ENCODE results near the gene BORCS6.

BORCS6 gene

DNA sequence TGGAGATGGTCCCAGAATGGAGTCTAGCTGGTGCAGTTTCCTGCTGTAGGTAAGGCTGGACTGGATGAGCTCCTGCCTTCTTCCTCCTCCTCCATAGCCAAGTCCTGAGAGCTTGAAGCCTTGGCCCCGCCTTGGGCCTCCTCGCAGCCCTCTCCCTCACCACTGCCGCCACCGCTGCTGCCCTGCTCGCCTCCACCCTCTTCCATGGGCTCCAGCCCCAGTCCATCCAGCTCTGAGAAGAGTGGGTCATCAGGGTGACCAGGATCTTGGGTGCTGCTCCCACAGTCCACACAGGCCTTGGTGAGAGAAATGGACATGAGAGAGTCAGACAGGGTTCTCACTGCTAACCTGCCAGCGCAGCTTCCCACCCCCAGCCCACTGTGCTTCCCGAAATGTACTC, 48.9 kb downstream of the BORCS6 start:
- H3K36me3 ChIP-seq (ENCODE audit: insufficient read depth): no peaks in the 10 kb centered on the region
- TF ChIP-seq, protein P1, sequence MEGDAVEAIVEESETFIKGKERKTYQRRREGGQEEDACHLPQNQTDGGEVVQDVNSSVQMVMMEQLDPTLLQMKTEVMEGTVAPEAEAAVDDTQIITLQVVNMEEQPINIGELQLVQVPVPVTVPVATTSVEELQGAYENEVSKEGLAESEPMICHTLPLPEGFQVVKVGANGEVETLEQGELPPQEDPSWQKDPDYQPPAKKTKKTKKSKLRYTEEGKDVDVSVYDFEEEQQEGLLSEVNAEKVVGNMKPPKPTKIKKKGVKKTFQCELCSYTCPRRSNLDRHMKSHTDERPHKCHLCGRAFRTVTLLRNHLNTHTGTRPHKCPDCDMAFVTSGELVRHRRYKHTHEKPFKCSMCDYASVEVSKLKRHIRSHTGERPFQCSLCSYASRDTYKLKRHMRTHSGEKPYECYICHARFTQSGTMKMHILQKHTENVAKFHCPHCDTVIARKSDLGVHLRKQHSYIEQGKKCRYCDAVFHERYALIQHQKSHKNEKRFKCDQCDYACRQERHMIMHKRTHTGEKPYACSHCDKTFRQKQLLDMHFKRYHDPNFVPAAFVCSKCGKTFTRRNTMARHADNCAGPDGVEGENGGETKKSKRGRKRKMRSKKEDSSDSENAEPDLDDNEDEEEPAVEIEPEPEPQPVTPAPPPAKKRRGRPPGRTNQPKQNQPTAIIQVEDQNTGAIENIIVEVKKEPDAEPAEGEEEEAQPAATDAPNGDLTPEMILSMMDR (conservative IDR thresholded peaks at IDR 0.05; ENCODE audit: low read depth, low read length): no peak
- no peak overlapping the region for H3K9ac ChIP-seq

DNA sequence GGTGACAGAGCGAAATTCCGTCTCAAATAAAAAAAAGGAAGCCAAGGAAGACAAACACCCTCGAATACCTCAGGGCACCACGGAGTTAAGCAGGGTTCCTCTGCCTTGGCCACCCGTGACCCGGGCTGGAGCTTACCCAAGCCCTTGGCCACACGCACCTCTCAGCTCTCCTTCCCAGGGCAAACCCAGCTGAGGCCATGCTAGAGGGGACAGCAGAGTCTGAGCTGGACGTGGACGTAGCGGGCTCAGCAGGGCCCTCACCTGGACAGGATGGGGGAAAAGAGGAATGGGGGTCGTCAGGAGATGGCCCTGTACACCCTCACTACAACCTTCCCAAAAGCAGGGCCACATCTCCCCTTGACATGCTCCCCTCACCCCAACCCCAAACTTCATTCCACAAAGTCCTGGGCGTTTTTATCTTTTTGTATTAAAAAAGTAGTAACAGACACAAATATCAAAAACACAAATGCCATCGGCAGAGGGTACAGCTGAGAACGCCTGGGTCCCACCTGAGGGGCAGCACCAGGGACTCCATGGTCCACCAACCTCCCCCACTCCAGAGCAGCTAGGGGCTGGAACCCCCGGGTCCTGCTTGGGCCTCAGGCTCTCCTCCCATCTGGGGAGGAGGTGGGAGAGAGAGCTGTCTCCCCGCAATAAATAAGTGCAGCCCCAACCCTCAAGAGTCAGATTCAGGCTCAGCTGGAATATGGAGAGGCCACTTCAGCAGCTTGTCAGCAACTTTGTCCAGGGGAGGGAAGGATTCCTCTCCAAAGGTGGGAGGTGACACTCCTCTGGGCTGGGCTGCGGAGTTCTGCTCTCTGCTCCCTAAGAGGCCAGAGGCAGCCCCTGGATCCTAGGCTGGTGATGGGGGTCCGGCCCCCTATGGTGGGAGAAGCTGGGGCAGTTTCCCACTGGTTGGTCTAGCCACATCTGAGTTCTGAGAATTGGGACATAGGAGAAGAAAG, 49.6 kb downstream of the BORCS6 start:
- Histone ChIP-seq H3K9ac (no peak overlapping the region), H3K4me3 (IDR thresholded peaks at IDR 0.05; ENCODE audit: insufficient read depth, low read depth, low read length) (no peak overlapping the region), H3K27me3 (ENCODE audit: insufficient read depth, low read depth) (no peaks in the 10 kb centered on the region), H2AFZ (ENCODE audit: low read depth) (no peak overlapping the region), H3K4me1 (ENCODE audit: low read depth, poor library complexity, severe bottlenecking) (no peaks in the 10 kb centered on the region), H3K36me3 (ENCODE audit: insufficient read depth) (no peaks in the 10 kb centered on the region), H3K27ac (no peak overlapping the region), H4K20me1 (ENCODE audit: insufficient read depth) (no peaks in the 10 kb centered on the region), H3K79me2 (ENCODE audit: insufficient read depth, low read depth) (no peaks in the 10 kb centered on the region), H3K4me2 (no peak overlapping the region)
- TF ChIP-seq, protein P1 (conservative IDR thresholded peaks at IDR 0.05; ENCODE audit: low read depth, low read length): no peak

More for the DNA sequence above, 48.9 kb downstream of the BORCS6 start:
- no peaks in the 10 kb centered on the region for H4K20me1 ChIP-seq (ENCODE audit: insufficient read depth)
- H3K79me2 ChIP-seq (ENCODE audit: insufficient read depth, low read depth): no peaks in the 10 kb centered on the region
- H3K4me2 ChIP-seq: no peak overlapping the region
- H3K27ac ChIP-seq: no peak overlapping the region
- no peaks in the 10 kb centered on the region for H3K4me1 ChIP-seq (ENCODE audit: low read depth, poor library complexity, severe bottlenecking)
- H3K4me3 ChIP-seq (IDR thresholded peaks at IDR 0.05; ENCODE audit: insufficient read depth, low read depth, low read length): no peak overlapping the region
- no peaks in the 10 kb centered on the region for H3K27me3 ChIP-seq (ENCODE audit: insufficient read depth, low read depth)
- no peak overlapping the region for H2AFZ ChIP-seq (ENCODE audit: low read depth)

DNA sequence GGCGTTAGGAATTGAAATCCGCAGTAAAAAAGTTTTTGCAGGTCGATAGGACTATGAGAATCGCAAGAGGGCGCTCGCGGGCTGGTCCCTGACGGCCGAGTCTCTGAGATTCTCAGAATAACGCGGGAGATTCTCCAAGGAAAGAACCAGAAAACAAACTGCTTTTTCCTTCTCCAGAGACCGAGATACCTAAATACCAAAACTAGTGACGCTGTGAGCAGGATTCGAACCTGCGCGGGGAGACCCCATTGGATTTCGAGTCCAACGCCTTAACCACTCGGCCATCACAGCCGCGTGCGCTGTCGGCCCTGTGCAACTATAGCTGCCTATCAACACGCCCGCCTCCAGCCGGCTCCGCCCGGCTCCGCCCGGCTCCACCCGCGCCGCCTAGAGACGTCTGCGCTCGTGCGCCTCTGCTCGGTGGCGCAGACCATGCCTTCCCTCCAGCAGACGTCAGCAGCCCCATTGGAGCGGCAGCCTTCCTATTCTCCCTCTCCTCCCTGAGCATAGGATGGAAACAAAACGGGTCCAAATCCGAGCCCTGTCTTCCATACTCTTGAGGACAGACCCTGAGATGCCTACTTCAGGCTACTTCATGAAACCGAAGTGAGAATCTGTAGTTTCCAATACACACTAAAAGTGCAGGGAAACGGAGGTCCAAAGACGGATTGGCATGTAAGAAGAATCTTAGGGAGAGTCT, 51.2 kb downstream of the BORCS6 start:
- peak overlapping the region; percentile 51; the same call in 1 of the 2 replicates for H3K9ac ChIP-seq
- no peaks in the 10 kb centered on the region for H3K27me3 ChIP-seq (ENCODE audit: insufficient read depth, low read depth)
- no peaks in the 10 kb centered on the region for H3K36me3 ChIP-seq (ENCODE audit: insufficient read depth)
- H3K79me2 ChIP-seq (ENCODE audit: insufficient read depth, low read depth): no peaks in the 10 kb centered on the region
- H3K4me3 ChIP-seq (IDR thresholded peaks at IDR 0.05; ENCODE audit: insufficient read depth, low read depth, low read length): no peak overlapping the region
- H3K4me1 ChIP-seq (ENCODE audit: low read depth, poor library complexity, severe bottlenecking): no peaks in the 10 kb centered on the region
- TF ChIP-seq, protein P1 (conservative IDR thresholded peaks at IDR 0.05; ENCODE audit: low read depth, low read length): peak; percentile 37; the same call in 1 of the 2 replicates
- no peaks in the 10 kb centered on the region for H4K20me1 ChIP-seq (ENCODE audit: insufficient read depth)
- no peak overlapping the region for H3K4me2 ChIP-seq
- peak overlapping the region; percentile 82 for H3K27ac ChIP-seq
- peak overlapping the region; percentile 49; the same call in 1 of the 2 replicates for H2AFZ ChIP-seq (ENCODE audit: low read depth)

DNA sequence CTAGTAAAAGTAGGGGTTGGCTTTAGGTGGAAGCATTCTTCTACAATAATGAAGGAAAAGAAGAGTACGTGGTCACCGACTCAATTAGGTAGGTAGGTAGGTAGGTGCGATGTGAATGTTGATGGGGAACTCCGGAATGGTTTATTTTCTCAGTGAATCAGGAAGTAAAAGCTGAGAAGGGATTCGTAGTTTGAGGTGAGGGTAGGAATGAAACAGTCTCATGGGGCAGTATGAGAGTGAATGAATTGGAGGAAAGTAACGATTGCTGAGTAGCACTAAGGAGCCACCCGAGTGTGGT, 51.7 kb downstream of the BORCS6 start:
- Histone ChIP-seq H3K27me3 (ENCODE audit: insufficient read depth, low read depth) (no peaks in the 10 kb centered on the region), H3K79me2 (ENCODE audit: insufficient read depth, low read depth) (no peaks in the 10 kb centered on the region), H3K4me2 (peak overlapping the region; percentile 25; the same call in 1 of the 2 replicates), H3K4me3 (IDR thresholded peaks at IDR 0.05; ENCODE audit: insufficient read depth, low read depth, low read length) (no peak overlapping the region), H3K9ac (no peak overlapping the region), H2AFZ (ENCODE audit: low read depth) (peak overlapping the region; percentile 49; the same call in 1 of the 2 replicates), H3K27ac (no peak overlapping the region), H3K4me1 (ENCODE audit: low read depth, poor library complexity, severe bottlenecking) (no peaks in the 10 kb centered on the region), H4K20me1 (ENCODE audit: insufficient read depth) (no peaks in the 10 kb centered on the region), H3K36me3 (ENCODE audit: insufficient read depth) (no peaks in the 10 kb centered on the region)
- TF ChIP-seq, protein P1 (conservative IDR thresholded peaks at IDR 0.05; ENCODE audit: low read depth, low read length): no peak

Measured in KMS-11 (cell line).